Aorta (tissue), 5 donors: ENCODE data around the gene SIK2. TPM values are rescaled to one million over a fixed set of nuclear protein-coding genes. Genes with fewer than 3 reads are reported as not detected.

Experiments used
- ATAC-seq: fragments of 200-7000 bp; cut with Tn5 transposase; one replicate; pipeline ENCODE4 v1.9.1; 2022; ENCODE audit warnings: moderate library complexity; ENCODE audit not compliant: low FRiP score
- DNase-seq, 2 donors: peaks; one replicate each; pipeline ENCODE4 v3.0.0-alpha.2; 2020
- H3K27ac ChIP-seq, 2 donors: one replicate each; pipeline ENCODE4 v1.5.1; 2013; ENCODE audit warnings: low read length in 2 of 2, mild to moderate bottlenecking in 2 of 2, moderate library complexity in 2 of 2, control low read depth in 1 of 2, inconsistent platforms in 1 of 2, low read depth in 1 of 2
- H3K27me3 ChIP-seq, 2 donors: one replicate each; pipeline ENCODE4 v1.6.1; 2013; ENCODE audit warnings: control low read depth in 1 of 2, low read length in 1 of 2, mild to moderate bottlenecking in 1 of 2, moderate library complexity in 1 of 2; ENCODE audit not compliant: insufficient read depth in 2 of 2, control insufficient read depth in 1 of 2
- H3K36me3 ChIP-seq, 2 donors: one replicate each; pipeline ENCODE4 v1.6.1; 2013; ENCODE audit warnings: control low read depth in 1 of 2, low read length in 1 of 2, mild to moderate bottlenecking in 1 of 2; ENCODE audit not compliant: insufficient read depth in 2 of 2, control insufficient read depth in 1 of 2
- H3K4me1 ChIP-seq, 2 donors: one replicate each; pipeline ENCODE4 v1.6.1; 2013; ENCODE audit warnings: low read length in 2 of 2, control low read depth in 1 of 2, mild to moderate bottlenecking in 1 of 2, moderate library complexity in 1 of 2; ENCODE audit not compliant: insufficient read depth in 2 of 2, control insufficient read depth in 1 of 2
- H3K4me3 ChIP-seq, 2 donors: one replicate each; pipeline ENCODE4 v1.5.1; 2013; ENCODE audit warnings: low read length in 2 of 2, control low read depth in 1 of 2, mild to moderate bottlenecking in 1 of 2
- H3K9me3 ChIP-seq: one replicate; pipeline ENCODE4 v1.6.1; 2013; ENCODE audit warnings: mild to moderate bottlenecking, low read length; ENCODE audit not compliant: control insufficient read depth
- WGBS, 2 donors: extraction: QIAGEN DNeasy Blood & Tissue Kit; methylation state at CpG; one replicate each; pipeline ENCODE4 v1.1.7; 2013; 5-methylcytosine and 5-hydroxymethylcytosine counted together
- intact Hi-C, 2 donors: fragments of 100-400 bp; cut with DNase I; formaldehyde crosslinking; loops; one replicate each; pipeline versions ENCODE4 v1.14.2 to v1.15.0; 2022
- polyA plus RNA-seq, 2 donors: library from polyadenylated mRNA; stranded (reverse); fragments of 200-250 nt; gene quantifications; one replicate each; pipeline ENCODE4 v1.2.3, GENCODE V29; 2013
- total RNA-seq, 2 donors: library from RNA; stranded (reverse); fragmentation: NEBNext Ultra II Directional; extraction: Animal tissue kit (Norgen Biotek cat#: 25700); gene quantifications; one replicate each; pipeline ENCODE4 v1.2.1, GENCODE V29; 2021
- donor health status: healthy with polysubstance abuse.
- donor health status: Bipolar disorder and iron deficiency.
- donor health status: DM: no; HTN: no; CAD: no.
- donor health status: DM: no; HTN: no; CAD: no.
- donor health status: DM: yes; HTN: yes; CAD: no.

The SIK2 gene
- total and polyA plus RNA-seq, 4 donors: 3.5 to 21.9 (median 10.8) TPM

GRCh38 chr11:111684251-111684650 lies 82.0 kb downstream of the SIK2 start:
- no peak for ATAC-seq
- Histone ChIP-seq H3K27me3 (no peaks in the 10 kb centered on the region), H3K9me3 (no peaks in the 10 kb centered on the region), H3K4me1 (no peaks in the 10 kb centered on the region), H3K4me3 (no peak overlapping the region), H3K27ac (no peak overlapping the region), H3K36me3 (peaks cover 0 to 2% of the 10 kb centered on the region in 2 donors)
- DNase-seq: no peak
- WGBS, 2 donors: 72 to 77% methylated on average over 2 of the region's 2 CpGs
- intact Hi-C loops: no loop called here

GRCh38 chr11:111688013-111688412 lies 85.8 kb downstream of the SIK2 start:
- Histone ChIP-seq H3K36me3 (peaks cover 0 to 2% of the 10 kb centered on the region in 2 donors), H3K4me1 (no peaks in the 10 kb centered on the region), H3K9me3 (no peaks in the 10 kb centered on the region), H3K4me3 (no peak overlapping the region), H3K27ac (no peak overlapping the region), H3K27me3 (no peaks in the 10 kb centered on the region)
- ATAC-seq (no peak), DNase-seq (no peak)
- intact Hi-C loops: no loop called here
- WGBS, 2 donors: 93 to 94% methylated on average over 7 of the region's 7 CpGs

- no peak for DNase-seq
- intact Hi-C loops: no loop called here
These were observed 88.9 kb downstream of the SIK2 start for GRCh38 chr11:111691176-111691575.

GRCh38 chr11:111691741-111692140 lies 89.5 kb downstream of the SIK2 start:
- intact Hi-C loops: no loop called here
- WGBS, 2 donors: 89 to 92% methylated on average over 3 of the region's 3 CpGs
- H3K27me3 ChIP-seq: no peaks in the 10 kb centered on the region
- no peaks in the 10 kb centered on the region for H3K9me3 ChIP-seq
- H3K4me3 ChIP-seq: no peak overlapping the region
- H3K4me1 ChIP-seq: no peaks in the 10 kb centered on the region
- ATAC-seq (no peak), DNase-seq (no peak)
- no peak overlapping the region for H3K27ac ChIP-seq
- H3K36me3 ChIP-seq: peaks cover 0 to 4% of the 10 kb centered on the region in 2 donors

More at GRCh38 chr11:111691176-111691575, 88.9 kb downstream of the SIK2 start:
- Histone ChIP-seq H3K4me3 (no peak overlapping the region), H3K27me3 (no peaks in the 10 kb centered on the region), H3K9me3 (no peaks in the 10 kb centered on the region), H3K36me3 (peaks cover 0 to 4% of the 10 kb centered on the region in 2 donors), H3K27ac (no peak overlapping the region), H3K4me1 (no peaks in the 10 kb centered on the region)
- ATAC-seq: no peak
- WGBS, 2 donors: 94 to 100% methylated on average over 2 of the region's 2 CpGs

GRCh38 chr11:111693224-111693937 lies 91.1 kb downstream of the SIK2 start:
- no peaks in the 10 kb centered on the region for H3K4me1 ChIP-seq
- no peak overlapping the region for H3K27ac ChIP-seq
- H3K9me3 ChIP-seq: no peaks in the 10 kb centered on the region
- no peak for ATAC-seq
- intact Hi-C loops: no loop called here
- WGBS, 2 donors: 91 to 95% methylated on average over 6 of the region's 6 CpGs
- H3K4me3 ChIP-seq: no peak overlapping the region
- no peak for DNase-seq
- peaks cover 0 to 2% of the 10 kb centered on the region in 2 donors for H3K36me3 ChIP-seq
- no peaks in the 10 kb centered on the region for H3K27me3 ChIP-seq

GRCh38 chr11:111694851-111695250 lies 92.6 kb downstream of the SIK2 start:
- Histone ChIP-seq H3K9me3 (no peaks in the 10 kb centered on the region), H3K4me3 (no peak overlapping the region), H3K4me1 (no peaks in the 10 kb centered on the region), H3K27me3 (no peaks in the 10 kb centered on the region), H3K36me3 (peaks cover 0 to 2% of the 10 kb centered on the region in 2 donors), H3K27ac (no peak overlapping the region)
- DNase-seq (no peak), ATAC-seq (no peak)
- intact Hi-C loops: no loop called here
- 44 to 54% methylated on average over 4 of the region's 4 CpGs for WGBS, 2 donors

- Histone ChIP-seq H3K4me3 (no peak overlapping the region), H3K4me1 (no peaks in the 10 kb centered on the region), H3K36me3 (peaks cover 0 to 2% of the 10 kb centered on the region in 2 donors), H3K27ac (no peak overlapping the region), H3K27me3 (no peaks in the 10 kb centered on the region), H3K9me3 (no peaks in the 10 kb centered on the region)
- DNase-seq (no peak), ATAC-seq (no peak)
- WGBS, 2 donors: 8 to 24% methylated on average over 1 of the region's 1 CpG
- intact Hi-C loops: no loop called here
These were observed 94.3 kb downstream of the SIK2 start for GRCh38 chr11:111696556-111696955.

- no peaks in the 10 kb centered on the region for H3K27me3 ChIP-seq
- H3K36me3 ChIP-seq: peaks cover 0 to 2% of the 10 kb centered on the region in 2 donors
- H3K9me3 ChIP-seq: no peaks in the 10 kb centered on the region
- ATAC-seq (no peak), DNase-seq (no peak)
- H3K4me3 ChIP-seq: no peak overlapping the region
- H3K27ac ChIP-seq: no peak overlapping the region
- intact Hi-C loops: no loop called here
- no peaks in the 10 kb centered on the region for H3K4me1 ChIP-seq
- WGBS, 2 donors: 84 to 87% methylated on average over 1 of the region's 1 CpG
These were observed 95.7 kb downstream of the SIK2 start for GRCh38 chr11:111697933-111698371.

GRCh38 chr11:111698852-111699559 lies 96.8 kb downstream of the SIK2 start:
- no peak for ATAC-seq
- H3K9me3 ChIP-seq: no peaks in the 10 kb centered on the region
- H3K27me3 ChIP-seq: no peaks in the 10 kb centered on the region
- WGBS, 2 donors: 87 to 96% methylated on average over 3 of the region's 3 CpGs
- no peak overlapping the region for H3K4me3 ChIP-seq
- H3K36me3 ChIP-seq: peaks cover 0 to 2% of the 10 kb centered on the region in 2 donors
- intact Hi-C loops: no loop called here
- H3K4me1 ChIP-seq: no peaks in the 10 kb centered on the region
- no peak overlapping the region for H3K27ac ChIP-seq
- no peak for DNase-seq
